ENCODE results near the gene GRM8.

GRM8 gene

GRCh38 chr7:127029823-127030222, 222.9 kb downstream of the GRM8 start:
- H2AFZ ChIP-seq (ENCODE audit: low read depth, low read length), result no peak overlapping the region
- H3K79me2 ChIP-seq (ENCODE audit: insufficient read depth, low read length), result no peaks in the 10 kb centered on the region
- H3K27me3 ChIP-seq (ENCODE audit: insufficient read depth, low read length, poor library complexity), result no peaks in the 10 kb centered on the region
- H3K4me3 ChIP-seq (ENCODE audit: low read depth in 1 of 2, low read length in 2 of 2), result no peak overlapping the region
- no peak overlapping the region for H3K4me2 ChIP-seq (ENCODE audit: insufficient read depth, low read length)
- no peaks in the 10 kb centered on the region for H3K4me1 ChIP-seq (ENCODE audit: insufficient read depth, low read length)
- no peaks in the 10 kb centered on the region for H3K36me3 ChIP-seq (ENCODE audit: insufficient read depth, low read length)
- no peak for TF ChIP-seq EZH2 (IDR thresholded peaks at IDR 0.05; ENCODE audit: borderline replicate concordance, low read depth, low read length, severe bottlenecking)
- TF ChIP-seq CTCF (IDR thresholded peaks at IDR 0.05; ENCODE audit: borderline replicate concordance, extremely low read depth, low read length, poor library complexity, severe bottlenecking), result no peak
- DNase-seq (no peak), ATAC-seq (ENCODE audit: insufficient read depth, low read depth) (no peak)
- no peak overlapping the region for H3K9ac ChIP-seq (ENCODE audit: low read depth, low read length)
- H4K20me1 ChIP-seq (ENCODE audit: insufficient read depth, low read length), result no peaks in the 10 kb centered on the region
- H3K9me3 ChIP-seq (ENCODE audit: insufficient read depth, low read length, severe bottlenecking), result no peaks in the 10 kb centered on the region
- no peak overlapping the region for H3K27ac ChIP-seq (ENCODE audit: low read length)

- TF ChIP-seq CTCF (IDR thresholded peaks at IDR 0.05; ENCODE audit: borderline replicate concordance, extremely low read depth, low read length, poor library complexity, severe bottlenecking) (no peak), EZH2 (IDR thresholded peaks at IDR 0.05; ENCODE audit: borderline replicate concordance, low read depth, low read length, severe bottlenecking) (no peak)
- Histone ChIP-seq H3K27ac (ENCODE audit: low read length) (no peak overlapping the region), H3K4me2 (ENCODE audit: insufficient read depth, low read length) (no peak overlapping the region), H3K36me3 (ENCODE audit: insufficient read depth, low read length) (no peaks in the 10 kb centered on the region), H3K9me3 (ENCODE audit: insufficient read depth, low read length, severe bottlenecking) (no peaks in the 10 kb centered on the region), H2AFZ (ENCODE audit: low read depth, low read length) (no peak overlapping the region), H3K79me2 (ENCODE audit: insufficient read depth, low read length) (no peaks in the 10 kb centered on the region), H3K4me3 (ENCODE audit: low read depth in 1 of 2, low read length in 2 of 2) (no peak overlapping the region), H4K20me1 (ENCODE audit: insufficient read depth, low read length) (no peaks in the 10 kb centered on the region), H3K9ac (ENCODE audit: low read depth, low read length) (no peak overlapping the region), H3K4me1 (ENCODE audit: insufficient read depth, low read length) (no peaks in the 10 kb centered on the region), H3K27me3 (ENCODE audit: insufficient read depth, low read length, poor library complexity) (no peaks in the 10 kb centered on the region)
- DNase-seq (no peak), ATAC-seq (ENCODE audit: insufficient read depth, low read depth) (no peak)
Measured at GRCh38 chr7:127021857-127022256, 230.9 kb downstream of the GRM8 start.

GRCh38 chr7:127021019-127021738, 231.6 kb downstream of the GRM8 start:
- Histone ChIP-seq H3K9ac (ENCODE audit: low read depth, low read length) (no peak overlapping the region), H3K4me3 (ENCODE audit: low read depth in 1 of 2, low read length in 2 of 2) (no peak overlapping the region)
- ATAC-seq (ENCODE audit: insufficient read depth, low read depth), result no peak

More at GRCh38 chr7:127021019-127021738, 231.6 kb downstream of the GRM8 start:
- no peaks in the 10 kb centered on the region for H3K79me2 ChIP-seq (ENCODE audit: insufficient read depth, low read length)
- H3K27me3 ChIP-seq (ENCODE audit: insufficient read depth, low read length, poor library complexity), result no peaks in the 10 kb centered on the region
- no peaks in the 10 kb centered on the region for H3K9me3 ChIP-seq (ENCODE audit: insufficient read depth, low read length, severe bottlenecking)
- TF ChIP-seq CTCF (IDR thresholded peaks at IDR 0.05; ENCODE audit: borderline replicate concordance, extremely low read depth, low read length, poor library complexity, severe bottlenecking) (no peak), EZH2 (IDR thresholded peaks at IDR 0.05; ENCODE audit: borderline replicate concordance, low read depth, low read length, severe bottlenecking) (no peak)
- no peak for DNase-seq
- H2AFZ ChIP-seq (ENCODE audit: low read depth, low read length), result no peak overlapping the region
- H3K36me3 ChIP-seq (ENCODE audit: insufficient read depth, low read length), result no peaks in the 10 kb centered on the region
- no peak overlapping the region for H3K4me2 ChIP-seq (ENCODE audit: insufficient read depth, low read length)
- no peaks in the 10 kb centered on the region for H3K4me1 ChIP-seq (ENCODE audit: insufficient read depth, low read length)
- H3K27ac ChIP-seq (ENCODE audit: low read length), result no peak overlapping the region
- H4K20me1 ChIP-seq (ENCODE audit: insufficient read depth, low read length), result no peaks in the 10 kb centered on the region

Measured in DND-41 (cell line).